ENCODE data around the gene SPNS2.

SPNS2 gene

GRCh38 chr17:4539025-4539424 lies 40.3 kb downstream of the SPNS2 start:
- no peak for DNase-seq

GRCh38 chr17:4539576-4540223 lies 41.0 kb downstream of the SPNS2 start:
- DNase-seq: no peak

- no peak for DNase-seq
These were observed 41.6 kb downstream of the SPNS2 start for GRCh38 chr17:4540224-4540651.

- DNase-seq: no peak
These were observed 42.1 kb downstream of the SPNS2 start for GRCh38 chr17:4540687-4541327.

GRCh38 chr17:4541328-4542002 lies 42.8 kb downstream of the SPNS2 start:
- no peak for DNase-seq

- no peak for DNase-seq
These were observed 43.5 kb downstream of the SPNS2 start for GRCh38 chr17:4542003-4542725.

- no peak for DNase-seq
These were observed 44.1 kb downstream of the SPNS2 start for GRCh38 chr17:4542726-4543191.

GRCh38 chr17:4543557-4544026 lies 44.9 kb downstream of the SPNS2 start:
- no peak for DNase-seq

GRCh38 chr17:4544135-4544950 lies 45.7 kb downstream of the SPNS2 start:
- DNase-seq: no peak

GRCh38 chr17:4544951-4545216 lies 46.2 kb downstream of the SPNS2 start:
- no peak for DNase-seq

- no peak for DNase-seq
These were observed 46.7 kb downstream of the SPNS2 start for GRCh38 chr17:4545217-4545951.

- no peak for DNase-seq
These were observed 48.6 kb downstream of the SPNS2 start for GRCh38 chr17:4547118-4547906.

GRCh38 chr17:4548061-4548461 lies 49.4 kb downstream of the SPNS2 start:
- DNase-seq: no peak

- no peak for DNase-seq
These were observed 50.2 kb downstream of the SPNS2 start for GRCh38 chr17:4548721-4549531.

GRCh38 chr17:4549781-4550533 lies 51.3 kb downstream of the SPNS2 start:
- no peak for DNase-seq

- no peak for DNase-seq
These were observed 51.9 kb downstream of the SPNS2 start for GRCh38 chr17:4550534-4551039.

- DNase-seq: no peak
These were observed 52.5 kb downstream of the SPNS2 start for GRCh38 chr17:4551141-4551540.

GRCh38 chr17:4551796-4552525 lies 53.3 kb downstream of the SPNS2 start:
- no peak for DNase-seq
